22Rv1 (cell line): ENCODE data around the gene CAPN7.
"Not testable (repeated sequence)": the region's sequence is repeated elsewhere in the genome, so short reads cannot be mapped to it uniquely, and the experiment has no call there.

Experiments used
- H3K27ac ChIP-seq: fragments of 450-650 bp; 2 replicates; pipeline ENCODE4 v1.5.1; 2017
- CTCF ChIP-seq: fragments of 450-650 bp; IDR thresholded peaks from 2 replicates; pipeline ENCODE4 v1.5.1; 2017; ENCODE audit warnings: mild to moderate bottlenecking
- ZFX ChIP-seq: fragments of 450-650 bp; IDR thresholded peaks from 2 replicates; pipeline ENCODE4 v1.6.1; 2017; ENCODE audit warnings: antibody characterized with exemption, borderline replicate concordance

CAPN7 gene

GRCh38 chr3:15205934-15206661 lies at the start of gene CAPN7:
Gene CAPN7, plus strand, starts transcription at chr3:15206246. Its CDS starts 250 bp downstream, at chr3:15206496.
- H3K27ac ChIP-seq, result peak within 1 kb of the TSS; percentile 84
- TF ChIP-seq CTCF (peak; percentile 47), ZFX (0 out of 2 replicates have a peak, but pooled peaks have one; percentile 76)

DNA sequence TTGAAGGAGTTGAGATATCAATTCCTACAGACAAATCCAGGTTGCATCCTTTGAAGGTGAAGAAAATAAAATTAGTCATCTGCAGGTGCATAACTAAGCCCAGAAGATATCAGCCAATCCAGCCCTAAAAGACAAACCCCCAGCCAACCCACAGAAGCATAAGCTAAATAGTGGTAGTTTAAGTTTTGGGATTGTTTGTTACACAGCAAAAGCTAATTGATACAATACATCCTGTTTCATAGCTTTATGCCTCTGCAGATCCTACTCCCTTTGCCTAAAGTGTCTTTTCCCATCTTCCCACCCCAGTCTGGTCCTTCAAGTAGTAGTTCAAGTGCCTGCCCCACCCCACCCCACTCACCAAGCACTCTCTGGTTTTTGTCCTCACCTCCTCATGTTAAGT lies 48.6 kb upstream of the CAPN7 start:
- H3K27ac ChIP-seq, result no peak overlapping the region
- TF ChIP-seq ZFX (no peak), CTCF (no peak)

GRCh38 chr3:15159501-15160136 lies 46.4 kb upstream of the CAPN7 start:
- TF ChIP-seq ZFX, result no peak
- TF ChIP-seq CTCF, result no peak
- no peak overlapping the region for H3K27ac ChIP-seq

- H3K27ac ChIP-seq, result no peak overlapping the region
- TF ChIP-seq CTCF (no peak), ZFX (no peak)
These were observed 45.4 kb upstream of the CAPN7 start for GRCh38 chr3:15160662-15161061.

- TF ChIP-seq CTCF, result no peak
- TF ChIP-seq ZFX, result no peak
- no peak overlapping the region for H3K27ac ChIP-seq
These were observed 44.9 kb upstream of the CAPN7 start for GRCh38 chr3:15161133-15161532.

GRCh38 chr3:15163656-15164055 lies 42.4 kb upstream of the CAPN7 start:
- H3K27ac ChIP-seq, result not testable (repeated sequence)

- no peak overlapping the region for H3K27ac ChIP-seq
- TF ChIP-seq CTCF, result no peak
- TF ChIP-seq ZFX, result no peak
These were observed 41.7 kb upstream of the CAPN7 start for GRCh38 chr3:15164340-15164739.
